Tibial nerve (tissue), 4 donors: ENCODE data around the gene CDKN1C. TPM values are rescaled to one million over a fixed set of nuclear protein-coding genes. Genes with fewer than 3 reads are reported as not detected.

Experiments used
- DNase-seq, 2 donors: peaks; one replicate each; pipeline ENCODE4 v3.0.0-alpha.2; 2019; ENCODE audit warnings: low spot score in 2 of 2
- H3K27ac ChIP-seq, 4 donors: fragments of 200-600 bp; sonication (generic) in 3 of 4; one replicate each; pipeline ENCODE4 v1.5.1; 2017 to 2019; ENCODE audit warnings: mild to moderate bottlenecking in 1 of 4
- H3K27me3 ChIP-seq, 2 donors: fragments of 200-600 bp; sonication (generic) in 1 of 2; one replicate each; pipeline versions ENCODE4 v1.5.1 to v1.6.0; 2017 to 2019
- H3K36me3 ChIP-seq, 3 donors: fragments of 200-600 bp; sonication (generic); one replicate each; pipeline ENCODE4 v1.5.1; 2018 to 2019
- H3K4me1 ChIP-seq, 4 donors: fragments of 200-600 bp; sonication (generic) in 3 of 4; one replicate each; pipeline ENCODE4 v1.5.1; 2017 to 2019
- H3K4me3 ChIP-seq, 4 donors: fragments of 200-600 bp; sonication (generic) in 3 of 4; one replicate each; pipeline ENCODE4 v1.5.1; 2017 to 2019; ENCODE audit warnings: mild to moderate bottlenecking in 1 of 4, moderate library complexity in 1 of 4
- H3K9me3 ChIP-seq, 4 donors: fragments of 200-600 bp; sonication (generic) in 3 of 4; one replicate each; pipeline ENCODE4 v1.5.1; 2017 to 2019
- CTCF ChIP-seq, 5 experiments: fragments of 200-600 bp in 3 of 5; fragments of 450-650 bp in 2 of 5; sonication (generic) in 3 of 5; IDR thresholded peaks; one replicate each; pipeline ENCODE4 v1.5.1; 2016 to 2019; ENCODE audit warnings: antibody characterized with exemption in 5 of 5, mild to moderate bottlenecking in 3 of 5, moderate library complexity in 2 of 5
- EP300 ChIP-seq, 2 donors: sonication (generic); formaldehyde crosslinking; IDR thresholded peaks; one replicate each; pipeline ENCODE4 v1.6.1; 2017; ENCODE audit warnings: antibody characterized with exemption in 2 of 2, mild to moderate bottlenecking in 1 of 2
- POLR2A ChIP-seq, 2 donors: fragments of 450-650 bp; IDR thresholded peaks; one replicate each; pipeline ENCODE4 v1.6.1; 2017; ENCODE audit warnings: antibody characterized with exemption in 2 of 2, mild to moderate bottlenecking in 2 of 2, moderate library complexity in 2 of 2
- WGBS, 2 donors: methylation state at CpG; one replicate each; pipeline ENCODE4 v1.1.5; 2018; 5-methylcytosine and 5-hydroxymethylcytosine counted together
- total RNA-seq, 4 donors: library from RNA; depleted of rRNA; stranded (reverse); fragments of >200 nt; gene quantifications; one replicate each; pipeline ENCODE4 v1.1.0, GENCODE V29; 2016

Gene CDKN1C
- total RNA-seq, 4 donors from 2014 or later: 128 to 330 (median 260) TPM

GRCh38 chr11:2881076-2881980, 4.2 kb downstream of the CDKN1C start:
- H3K4me1 ChIP-seq: peaks cover 0 to 24% (median 2%) of the 10 kb centered on the region in 4 donors
- 84 to 86% methylated on average over 15 to 18 of the region's 19 CpGs for WGBS, 2 donors
- peaks cover 0 to 50% (median 0%) of the 10 kb centered on the region in 3 donors for H3K36me3 ChIP-seq
- peaks cover 0 to 18% (median 0%) of the 10 kb centered on the region in 4 donors for H3K9me3 ChIP-seq
- no peak for TF ChIP-seq POLR2A (IDR thresholded peaks at IDR 0.05)
- TF ChIP-seq EP300 (IDR thresholded peaks at IDR 0.05): no peak
- TF ChIP-seq CTCF (IDR thresholded peaks at IDR 0.05): no peak
- no peaks in the 10 kb centered on the region for H3K27me3 ChIP-seq
- peak overlapping the region in 2 of 4 donors; percentile 39 to 97 for H3K27ac ChIP-seq
- H3K4me3 ChIP-seq: no peak overlapping the region
- DNase-seq: no peak

GRCh38 chr11:2880646-2881045, 4.9 kb downstream of the CDKN1C start:
- H3K27ac ChIP-seq: peak overlapping the region in 1 of 4 donors; percentile 5
- H3K36me3 ChIP-seq: peaks cover 0 to 57% (median 0%) of the 10 kb centered on the region in 3 donors
- peaks cover 0 to 20% (median 0%) of the 10 kb centered on the region in 4 donors for H3K4me1 ChIP-seq
- 84 to 86% methylated on average over 7 of the region's 7 CpGs for WGBS, 2 donors
- H3K4me3 ChIP-seq: no peak overlapping the region
- no peaks in the 10 kb centered on the region for H3K27me3 ChIP-seq
- DNase-seq: no peak
- peaks cover 0 to 18% (median 0%) of the 10 kb centered on the region in 4 donors for H3K9me3 ChIP-seq
- no peak for TF ChIP-seq EP300 (IDR thresholded peaks at IDR 0.05)
- no peak for TF ChIP-seq POLR2A (IDR thresholded peaks at IDR 0.05)
- no peak for TF ChIP-seq CTCF (IDR thresholded peaks at IDR 0.05)

- TF ChIP-seq CTCF (IDR thresholded peaks at IDR 0.05) (no peak), POLR2A (IDR thresholded peaks at IDR 0.05) (no peak), EP300 (IDR thresholded peaks at IDR 0.05) (no peak)
- H3K4me1 ChIP-seq: peaks cover 0 to 20% (median 0%) of the 10 kb centered on the region in 4 donors
- no peak overlapping the region for H3K27ac ChIP-seq
- 96 to 100% methylated on average over 8 of the region's 8 CpGs for WGBS, 2 donors
- no peaks in the 10 kb centered on the region for H3K27me3 ChIP-seq
- H3K4me3 ChIP-seq: no peak overlapping the region
- no peak for DNase-seq
- H3K36me3 ChIP-seq: peaks cover 0 to 70% (median 0%) of the 10 kb centered on the region in 3 donors
- peaks cover 0 to 29% (median 0%) of the 10 kb centered on the region in 4 donors for H3K9me3 ChIP-seq
Observed at GRCh38 chr11:2878782-2879181, 6.8 kb downstream of the CDKN1C start.

DNA sequence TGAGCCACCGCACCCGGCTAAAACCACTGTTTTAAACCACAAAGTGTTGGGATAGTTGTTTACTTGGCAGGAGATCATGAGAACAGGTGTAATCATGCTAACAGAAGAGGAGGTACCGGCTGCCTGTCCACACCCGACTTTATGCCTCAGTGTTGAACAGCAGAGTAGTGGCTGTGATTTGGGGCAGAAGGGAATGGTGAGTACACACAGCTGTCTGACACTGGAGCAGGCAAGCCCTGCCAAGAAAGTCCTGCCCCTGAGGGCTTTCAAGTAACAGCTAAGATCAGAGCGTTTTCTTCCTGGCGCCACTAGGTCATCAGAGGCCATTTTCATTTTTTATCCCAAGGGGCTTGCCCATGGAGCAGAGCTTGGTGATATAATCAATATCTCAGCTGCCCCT, 8.1 kb downstream of the CDKN1C start:
- H3K27me3 ChIP-seq: peaks cover 0 to 7% of the 10 kb centered on the region in 2 donors
- peaks cover 0 to 29% (median 0%) of the 10 kb centered on the region in 4 donors for H3K9me3 ChIP-seq
- peaks cover 0 to 11% (median 0%) of the 10 kb centered on the region in 4 donors for H3K4me1 ChIP-seq
- no peak overlapping the region for H3K27ac ChIP-seq
- H3K4me3 ChIP-seq: no peak overlapping the region
- DNase-seq: no peak
- H3K36me3 ChIP-seq: peaks cover 0 to 70% (median 0%) of the 10 kb centered on the region in 3 donors
- TF ChIP-seq EP300 (IDR thresholded peaks at IDR 0.05): no peak
- no peak for TF ChIP-seq POLR2A (IDR thresholded peaks at IDR 0.05)
- TF ChIP-seq CTCF (IDR thresholded peaks at IDR 0.05): no peak
- WGBS, 2 donors: 88 to 89% methylated on average over 6 of the region's 6 CpGs

GRCh38 chr11:2874963-2875362, 10.6 kb downstream of the CDKN1C start:
- peaks cover 0 to 29% (median 0%) of the 10 kb centered on the region in 4 donors for H3K9me3 ChIP-seq
- 91 to 96% methylated on average over 10 of the region's 10 CpGs for WGBS, 2 donors
- no peak overlapping the region for H3K4me3 ChIP-seq
- no peak overlapping the region for H3K27ac ChIP-seq
- no peak for TF ChIP-seq CTCF (IDR thresholded peaks at IDR 0.05)
- no peak for TF ChIP-seq POLR2A (IDR thresholded peaks at IDR 0.05)
- no peak for TF ChIP-seq EP300 (IDR thresholded peaks at IDR 0.05)
- peaks cover 0 to 50% (median 0%) of the 10 kb centered on the region in 3 donors for H3K36me3 ChIP-seq
- DNase-seq: no peak
- H3K27me3 ChIP-seq: peaks cover 0 to 27% of the 10 kb centered on the region in 2 donors
- H3K4me1 ChIP-seq: no peaks in the 10 kb centered on the region
